H1 (cell line): Measurements from ENCODE around the gene HRH1. TPM values are rescaled to one million over a fixed set of nuclear protein-coding genes. Genes with fewer than 3 reads are reported as not detected.

Experiments
- HDAC2 ChIP-seq, 2 experiments: fragments of 300-600 bp in 1 of 2; sonication (generic) in 1 of 2; IDR thresholded peaks; 2 replicates each; pipeline ENCODE4 v1.6.1; 2011 to 2012; ENCODE audit warnings: low read depth in 2 of 2, low read length in 2 of 2, mild to moderate bottlenecking in 2 of 2, moderate library complexity in 2 of 2, borderline replicate concordance in 1 of 2, inconsistent platforms in 1 of 2
- JUN ChIP-seq: IDR thresholded peaks from 2 replicates; pipeline ENCODE4 v1.6.1; 2011; ENCODE audit warnings: low read depth, mild to moderate bottlenecking, improper control_type of control experiment, low read length
- NRF1 ChIP-seq: IDR thresholded peaks from 2 replicates; pipeline ENCODE4 v1.6.1; 2011; ENCODE audit warnings: mild to moderate bottlenecking, low read depth, low read length, improper control_type of control experiment
- polyA plus RNA-seq, 7 experiments: library from polyadenylated mRNA; depleted of rRNA in 3 of 7; stranded (reverse) in 5 of 7; unstranded in 2 of 7; fragments of >200 nt in 5 of 7; fragments of 200-250 nt in 2 of 7; gene quantifications; 1 replicate in 5 of 7; 2 replicates in 1 of 7; 4 replicates in 1 of 7; pipeline versions ENCODE4 v1.2.1 to v1.2.3, GENCODE V29; 2011 to 2013; ENCODE audit warnings: missing spikeins in 2 of 7, mixed read lengths in 2 of 7
- total RNA-seq: library from RNA; stranded (reverse); fragmentation: NEBNext Ultra II Directional; extraction: Animal tissue kit (Norgen Biotek cat#: 25700); gene quantifications from 2 replicates; pipeline ENCODE4 v1.2.1, GENCODE V29; 2021
- TF ChIP-seq, protein P1 (sequence below): fragments of 300-600 bp; sonication (generic); IDR thresholded peaks from 2 replicates; pipeline ENCODE4 v1.7.1; 2012; ENCODE audit warnings: low read length, moderate library complexity, mild to moderate bottlenecking, inconsistent platforms; ENCODE audit not compliant: insufficient replicate concordance

The HRH1 gene
- total and polyA plus RNA-seq, 2 of the 8 experiments (the other 6 are each of a cell fraction or from before 2014, with no cell fraction given), result 0.11 TPM; not detected in 1

DNA sequence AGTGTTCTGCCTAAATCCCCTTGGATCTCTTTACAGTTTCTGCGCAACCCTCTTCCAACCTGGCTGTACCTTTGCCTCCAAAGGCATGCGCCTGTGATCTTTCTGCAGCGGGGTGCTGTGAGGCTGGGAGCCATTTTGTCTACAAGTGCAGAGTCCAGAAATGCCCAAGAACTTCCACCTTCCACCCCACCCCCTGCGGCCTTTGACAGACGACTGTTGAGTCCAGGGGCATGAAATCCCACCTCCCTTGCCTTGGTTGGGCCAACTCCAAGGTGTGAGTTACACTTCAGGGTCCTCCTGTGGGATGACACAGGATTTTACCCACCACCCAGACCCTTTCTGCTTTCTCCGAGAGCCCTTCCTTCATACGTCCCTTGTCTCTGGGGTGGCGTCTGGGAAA lies 24.1 kb downstream of the HRH1 start (continued):
- TF ChIP-seq, protein P1, sequence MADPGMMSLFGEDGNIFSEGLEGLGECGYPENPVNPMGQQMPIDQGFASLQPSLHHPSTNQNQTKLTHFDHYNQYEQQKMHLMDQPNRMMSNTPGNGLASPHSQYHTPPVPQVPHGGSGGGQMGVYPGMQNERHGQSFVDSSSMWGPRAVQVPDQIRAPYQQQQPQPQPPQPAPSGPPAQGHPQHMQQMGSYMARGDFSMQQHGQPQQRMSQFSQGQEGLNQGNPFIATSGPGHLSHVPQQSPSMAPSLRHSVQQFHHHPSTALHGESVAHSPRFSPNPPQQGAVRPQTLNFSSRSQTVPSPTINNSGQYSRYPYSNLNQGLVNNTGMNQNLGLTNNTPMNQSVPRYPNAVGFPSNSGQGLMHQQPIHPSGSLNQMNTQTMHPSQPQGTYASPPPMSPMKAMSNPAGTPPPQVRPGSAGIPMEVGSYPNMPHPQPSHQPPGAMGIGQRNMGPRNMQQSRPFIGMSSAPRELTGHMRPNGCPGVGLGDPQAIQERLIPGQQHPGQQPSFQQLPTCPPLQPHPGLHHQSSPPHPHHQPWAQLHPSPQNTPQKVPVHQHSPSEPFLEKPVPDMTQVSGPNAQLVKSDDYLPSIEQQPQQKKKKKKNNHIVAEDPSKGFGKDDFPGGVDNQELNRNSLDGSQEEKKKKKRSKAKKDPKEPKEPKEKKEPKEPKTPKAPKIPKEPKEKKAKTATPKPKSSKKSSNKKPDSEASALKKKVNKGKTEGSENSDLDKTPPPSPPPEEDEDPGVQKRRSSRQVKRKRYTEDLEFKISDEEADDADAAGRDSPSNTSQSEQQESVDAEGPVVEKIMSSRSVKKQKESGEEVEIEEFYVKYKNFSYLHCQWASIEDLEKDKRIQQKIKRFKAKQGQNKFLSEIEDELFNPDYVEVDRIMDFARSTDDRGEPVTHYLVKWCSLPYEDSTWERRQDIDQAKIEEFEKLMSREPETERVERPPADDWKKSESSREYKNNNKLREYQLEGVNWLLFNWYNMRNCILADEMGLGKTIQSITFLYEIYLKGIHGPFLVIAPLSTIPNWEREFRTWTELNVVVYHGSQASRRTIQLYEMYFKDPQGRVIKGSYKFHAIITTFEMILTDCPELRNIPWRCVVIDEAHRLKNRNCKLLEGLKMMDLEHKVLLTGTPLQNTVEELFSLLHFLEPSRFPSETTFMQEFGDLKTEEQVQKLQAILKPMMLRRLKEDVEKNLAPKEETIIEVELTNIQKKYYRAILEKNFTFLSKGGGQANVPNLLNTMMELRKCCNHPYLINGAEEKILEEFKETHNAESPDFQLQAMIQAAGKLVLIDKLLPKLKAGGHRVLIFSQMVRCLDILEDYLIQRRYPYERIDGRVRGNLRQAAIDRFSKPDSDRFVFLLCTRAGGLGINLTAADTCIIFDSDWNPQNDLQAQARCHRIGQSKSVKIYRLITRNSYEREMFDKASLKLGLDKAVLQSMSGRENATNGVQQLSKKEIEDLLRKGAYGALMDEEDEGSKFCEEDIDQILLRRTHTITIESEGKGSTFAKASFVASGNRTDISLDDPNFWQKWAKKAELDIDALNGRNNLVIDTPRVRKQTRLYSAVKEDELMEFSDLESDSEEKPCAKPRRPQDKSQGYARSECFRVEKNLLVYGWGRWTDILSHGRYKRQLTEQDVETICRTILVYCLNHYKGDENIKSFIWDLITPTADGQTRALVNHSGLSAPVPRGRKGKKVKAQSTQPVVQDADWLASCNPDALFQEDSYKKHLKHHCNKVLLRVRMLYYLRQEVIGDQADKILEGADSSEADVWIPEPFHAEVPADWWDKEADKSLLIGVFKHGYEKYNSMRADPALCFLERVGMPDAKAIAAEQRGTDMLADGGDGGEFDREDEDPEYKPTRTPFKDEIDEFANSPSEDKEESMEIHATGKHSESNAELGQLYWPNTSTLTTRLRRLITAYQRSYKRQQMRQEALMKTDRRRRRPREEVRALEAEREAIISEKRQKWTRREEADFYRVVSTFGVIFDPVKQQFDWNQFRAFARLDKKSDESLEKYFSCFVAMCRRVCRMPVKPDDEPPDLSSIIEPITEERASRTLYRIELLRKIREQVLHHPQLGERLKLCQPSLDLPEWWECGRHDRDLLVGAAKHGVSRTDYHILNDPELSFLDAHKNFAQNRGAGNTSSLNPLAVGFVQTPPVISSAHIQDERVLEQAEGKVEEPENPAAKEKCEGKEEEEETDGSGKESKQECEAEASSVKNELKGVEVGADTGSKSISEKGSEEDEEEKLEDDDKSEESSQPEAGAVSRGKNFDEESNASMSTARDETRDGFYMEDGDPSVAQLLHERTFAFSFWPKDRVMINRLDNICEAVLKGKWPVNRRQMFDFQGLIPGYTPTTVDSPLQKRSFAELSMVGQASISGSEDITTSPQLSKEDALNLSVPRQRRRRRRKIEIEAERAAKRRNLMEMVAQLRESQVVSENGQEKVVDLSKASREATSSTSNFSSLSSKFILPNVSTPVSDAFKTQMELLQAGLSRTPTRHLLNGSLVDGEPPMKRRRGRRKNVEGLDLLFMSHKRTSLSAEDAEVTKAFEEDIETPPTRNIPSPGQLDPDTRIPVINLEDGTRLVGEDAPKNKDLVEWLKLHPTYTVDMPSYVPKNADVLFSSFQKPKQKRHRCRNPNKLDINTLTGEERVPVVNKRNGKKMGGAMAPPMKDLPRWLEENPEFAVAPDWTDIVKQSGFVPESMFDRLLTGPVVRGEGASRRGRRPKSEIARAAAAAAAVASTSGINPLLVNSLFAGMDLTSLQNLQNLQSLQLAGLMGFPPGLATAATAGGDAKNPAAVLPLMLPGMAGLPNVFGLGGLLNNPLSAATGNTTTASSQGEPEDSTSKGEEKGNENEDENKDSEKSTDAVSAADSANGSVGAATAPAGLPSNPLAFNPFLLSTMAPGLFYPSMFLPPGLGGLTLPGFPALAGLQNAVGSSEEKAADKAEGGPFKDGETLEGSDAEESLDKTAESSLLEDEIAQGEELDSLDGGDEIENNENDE, result no peak
- TF ChIP-seq NRF1, result no peak
- TF ChIP-seq JUN, result no peak
- TF ChIP-seq HDAC2 (IDR thresholded peaks at IDR 0.05; ENCODE audit: borderline replicate concordance in 1 of 2, low read depth in 2 of 2, low read length in 2 of 2), result no peak
- TF ChIP-seq, all 59 proteins: peak for 0
